ENCODE measurements around the gene MGME1.

DNA sequence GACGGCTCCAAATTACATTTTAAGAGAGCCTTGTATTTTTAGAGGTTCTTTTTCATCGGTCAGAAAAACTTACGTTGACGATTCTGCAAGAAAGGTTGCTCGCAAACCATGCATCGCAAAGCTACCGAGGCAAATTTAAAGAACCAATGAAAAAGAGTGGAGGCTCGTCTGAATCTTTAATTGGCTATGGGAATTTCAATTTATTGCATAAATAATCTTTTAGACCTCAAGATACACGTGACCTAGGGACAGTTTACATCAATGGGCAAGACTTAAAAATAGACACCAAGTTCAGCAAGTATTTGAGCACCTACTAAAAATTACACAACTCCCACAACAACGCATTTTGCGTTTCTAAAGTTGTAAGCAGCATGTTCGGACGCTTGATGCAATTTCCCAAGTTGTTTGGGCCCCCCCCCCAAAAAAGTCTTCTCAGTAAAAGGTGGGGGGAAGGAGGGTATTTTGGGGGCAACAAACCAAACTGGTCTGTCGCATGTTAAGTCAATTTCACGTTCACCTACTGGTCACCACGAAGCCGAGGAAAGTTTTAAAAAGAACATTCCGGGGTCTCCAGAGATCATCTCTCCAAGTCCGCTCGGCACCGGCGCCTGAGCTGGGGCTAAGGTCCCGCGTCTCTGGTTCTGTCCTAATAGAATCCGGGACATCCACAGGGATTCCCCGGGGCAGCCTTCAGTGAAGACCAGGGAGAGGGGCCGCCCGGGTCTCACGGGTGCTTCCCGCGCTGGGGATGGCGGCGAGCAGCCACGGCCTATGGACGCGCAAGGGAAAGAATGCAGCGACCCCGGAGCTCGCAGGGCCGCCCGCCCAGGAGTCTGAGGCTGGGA lies 1.1 kb upstream of the MGME1 start:
- TF ChIP-seq, protein P1, sequence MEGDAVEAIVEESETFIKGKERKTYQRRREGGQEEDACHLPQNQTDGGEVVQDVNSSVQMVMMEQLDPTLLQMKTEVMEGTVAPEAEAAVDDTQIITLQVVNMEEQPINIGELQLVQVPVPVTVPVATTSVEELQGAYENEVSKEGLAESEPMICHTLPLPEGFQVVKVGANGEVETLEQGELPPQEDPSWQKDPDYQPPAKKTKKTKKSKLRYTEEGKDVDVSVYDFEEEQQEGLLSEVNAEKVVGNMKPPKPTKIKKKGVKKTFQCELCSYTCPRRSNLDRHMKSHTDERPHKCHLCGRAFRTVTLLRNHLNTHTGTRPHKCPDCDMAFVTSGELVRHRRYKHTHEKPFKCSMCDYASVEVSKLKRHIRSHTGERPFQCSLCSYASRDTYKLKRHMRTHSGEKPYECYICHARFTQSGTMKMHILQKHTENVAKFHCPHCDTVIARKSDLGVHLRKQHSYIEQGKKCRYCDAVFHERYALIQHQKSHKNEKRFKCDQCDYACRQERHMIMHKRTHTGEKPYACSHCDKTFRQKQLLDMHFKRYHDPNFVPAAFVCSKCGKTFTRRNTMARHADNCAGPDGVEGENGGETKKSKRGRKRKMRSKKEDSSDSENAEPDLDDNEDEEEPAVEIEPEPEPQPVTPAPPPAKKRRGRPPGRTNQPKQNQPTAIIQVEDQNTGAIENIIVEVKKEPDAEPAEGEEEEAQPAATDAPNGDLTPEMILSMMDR (IDR thresholded peaks at IDR 0.05), result no peak
- TF ChIP-seq POLR2A (IDR thresholded peaks at IDR 0.05), result no peak
